Memory B cell (primary cell): Measurements from ENCODE around the gene F11R.

Experiments used
- ATAC-seq: fragments of 150-1000 bp; cut with Tn5 transposase; 2 replicates; pipeline ENCODE4 v1.10.0; 2021; ENCODE audit warnings: low read depth, mild to moderate bottlenecking, moderate library complexity
- DNase-seq, 2 donors: peaks; one replicate each; pipeline ENCODE4 v3.0.0; 2022; ENCODE audit warnings: low spot score in 2 of 2
- H3K27ac Mint-ChIP-seq: one replicate; pipeline ENCODE4 v1.8.0; 2022; ENCODE audit warnings: mild to moderate bottlenecking, moderate library complexity, mixed read lengths
- H3K27me3 Mint-ChIP-seq: one replicate; pipeline ENCODE4 v1.8.0; 2022; ENCODE audit warnings: mixed read lengths
- H3K36me3 Mint-ChIP-seq: one replicate; pipeline ENCODE4 v1.8.0; 2022; ENCODE audit warnings: mild to moderate bottlenecking, mixed read lengths
- H3K4me1 Mint-ChIP-seq: one replicate; pipeline ENCODE4 v1.8.0; 2022; ENCODE audit warnings: mixed read lengths
- H3K4me3 Mint-ChIP-seq: one replicate; pipeline ENCODE4 v1.8.0; 2022; ENCODE audit warnings: mild to moderate bottlenecking, moderate library complexity, mixed read lengths
- H3K9me3 Mint-ChIP-seq: one replicate; pipeline ENCODE4 v1.8.0; 2022; ENCODE audit warnings: mixed read lengths

Gene F11R

GRCh38 chr1:161048949-161049722 lies 28.2 kb upstream of the F11R start:
- no peak for ATAC-seq
- no peaks in the 10 kb centered on the region for H3K9me3 Mint-ChIP-seq
- H3K36me3 Mint-ChIP-seq, result peaks cover 33% of the 10 kb centered on the region
- H3K4me1 Mint-ChIP-seq, result peaks cover 25% of the 10 kb centered on the region
- no peak for DNase-seq
- no peaks in the 10 kb centered on the region for H3K27me3 Mint-ChIP-seq
- no peak overlapping the region for H3K4me3 Mint-ChIP-seq
- peak overlapping the region; percentile 97 for H3K27ac Mint-ChIP-seq

- ATAC-seq (no peak), DNase-seq (no peak)
- Mint-ChIP-seq H3K36me3 (peaks cover 32% of the 10 kb centered on the region), H3K27me3 (no peaks in the 10 kb centered on the region), H3K9me3 (no peaks in the 10 kb centered on the region), H3K4me1 (peaks cover 27% of the 10 kb centered on the region), H3K27ac (peak overlapping the region; percentile 97), H3K4me3 (no peak overlapping the region)
These were observed 26.8 kb upstream of the F11R start for GRCh38 chr1:161047436-161048420.

GRCh38 chr1:161046605-161047228 lies 25.8 kb upstream of the F11R start:
- DNase-seq (peak; percentile 46 to 53), ATAC-seq (peak; percentile 56)
- H3K4me3 Mint-ChIP-seq, result peak overlapping the region; percentile 94
- no peaks in the 10 kb centered on the region for H3K27me3 Mint-ChIP-seq
- H3K36me3 Mint-ChIP-seq, result peaks cover 37% of the 10 kb centered on the region
- peak overlapping the region; percentile 97 for H3K27ac Mint-ChIP-seq
- peaks cover 36% of the 10 kb centered on the region for H3K4me1 Mint-ChIP-seq
- H3K9me3 Mint-ChIP-seq, result no peaks in the 10 kb centered on the region

GRCh38 chr1:161045736-161046604 lies 25.0 kb upstream of the F11R start, which contains the start of gene USF1:
TSS of gene USF1 (minus strand) at chr1:161045977. CDS start at chr1:161043275, 2,702 bp downstream.
- Mint-ChIP-seq H3K36me3 (peaks cover 39% of the 10 kb centered on the region), H3K27me3 (no peaks in the 10 kb centered on the region), H3K9me3 (no peaks in the 10 kb centered on the region)

GRCh38 chr1:161044908-161045735 lies 24.2 kb upstream of the F11R start:
- no peaks in the 10 kb centered on the region for H3K9me3 Mint-ChIP-seq
- peak overlapping the region; percentile 94 for H3K4me3 Mint-ChIP-seq
- H3K36me3 Mint-ChIP-seq, result peaks cover 39% of the 10 kb centered on the region
- H3K27ac Mint-ChIP-seq, result peak overlapping the region; percentile 97
- peak; percentile 62 for ATAC-seq
- no peaks in the 10 kb centered on the region for H3K27me3 Mint-ChIP-seq
- H3K4me1 Mint-ChIP-seq, result peaks cover 41% of the 10 kb centered on the region
- peak; percentile 63 to 66 for DNase-seq

More at GRCh38 chr1:161045736-161046604, 25.0 kb upstream of the F11R start, which contains the start of gene USF1:
- peak within 1 kb of the TSS; percentile 97 for H3K27ac Mint-ChIP-seq
- DNase-seq, result peak; percentile 92 to 94
- peak; percentile 71 for ATAC-seq
- peaks cover 41% of the 10 kb centered on the region for H3K4me1 Mint-ChIP-seq
- H3K4me3 Mint-ChIP-seq, result peak within 1 kb of the TSS; percentile 94

- Mint-ChIP-seq H3K4me3 (peak overlapping the region; percentile 94), H3K9me3 (no peaks in the 10 kb centered on the region), H3K27ac (peak overlapping the region; percentile 97), H3K27me3 (no peaks in the 10 kb centered on the region), H3K36me3 (peaks cover 39% of the 10 kb centered on the region), H3K4me1 (peaks cover 41% of the 10 kb centered on the region)
- DNase-seq, result no peak
- no peak for ATAC-seq
These were observed 23.6 kb upstream of the F11R start for GRCh38 chr1:161044535-161044907.

GRCh38 chr1:161039546-161039945 lies 18.6 kb upstream of the F11R start:
- peaks cover 27% of the 10 kb centered on the region for H3K36me3 Mint-ChIP-seq
- DNase-seq (no peak), ATAC-seq (no peak)
- peaks cover 24% of the 10 kb centered on the region for H3K4me1 Mint-ChIP-seq
- H3K27ac Mint-ChIP-seq, result peak overlapping the region; percentile 82
- no peaks in the 10 kb centered on the region for H3K9me3 Mint-ChIP-seq
- H3K27me3 Mint-ChIP-seq, result no peaks in the 10 kb centered on the region
- H3K4me3 Mint-ChIP-seq, result peak overlapping the region; percentile 70

GRCh38 chr1:161039154-161039545 lies 18.2 kb upstream of the F11R start:
- Mint-ChIP-seq H3K27ac (peak overlapping the region; percentile 82), H3K27me3 (no peaks in the 10 kb centered on the region), H3K36me3 (peaks cover 27% of the 10 kb centered on the region), H3K4me1 (peaks cover 24% of the 10 kb centered on the region), H3K4me3 (peak overlapping the region; percentile 84), H3K9me3 (no peaks in the 10 kb centered on the region)
- DNase-seq (no peak), ATAC-seq (no peak)

- Mint-ChIP-seq H3K9me3 (no peaks in the 10 kb centered on the region), H3K4me1 (peaks cover 24% of the 10 kb centered on the region), H3K27ac (peak within 1 kb of the TSS; percentile 82), H3K4me3 (peak within 1 kb of the TSS; percentile 84), H3K36me3 (peaks cover 27% of the 10 kb centered on the region), H3K27me3 (no peaks in the 10 kb centered on the region)
- DNase-seq (peak; percentile 77 to 85), ATAC-seq (peak; percentile 92)
These were observed 17.7 kb upstream of the F11R start, which contains the start of gene TSTD1 for GRCh38 chr1:161038523-161039153. TSS of gene TSTD1 (minus strand) at chr1:161038964. CDS start at chr1:161038889, 75 bp downstream.

- Mint-ChIP-seq H3K9me3 (no peaks in the 10 kb centered on the region), H3K36me3 (peaks cover 25% of the 10 kb centered on the region), H3K4me1 (peaks cover 26% of the 10 kb centered on the region), H3K27me3 (no peaks in the 10 kb centered on the region), H3K27ac (peak overlapping the region; percentile 82), H3K4me3 (peak overlapping the region; percentile 84)
- ATAC-seq, result no peak
- no peak for DNase-seq
These were observed 16.9 kb upstream of the F11R start for GRCh38 chr1:161037661-161038522.

- peaks cover 1% of the 10 kb centered on the region for H3K36me3 Mint-ChIP-seq
- H3K4me3 Mint-ChIP-seq, result no peak overlapping the region
- ATAC-seq (no peak), DNase-seq (no peak)
- no peaks in the 10 kb centered on the region for H3K27me3 Mint-ChIP-seq
- H3K27ac Mint-ChIP-seq, result no peak overlapping the region
- no peaks in the 10 kb centered on the region for H3K9me3 Mint-ChIP-seq
- H3K4me1 Mint-ChIP-seq, result peaks cover 15% of the 10 kb centered on the region
These were observed 12.8 kb upstream of the F11R start for GRCh38 chr1:161033751-161034150.
